Ovary (tissue), 3 donors: ENCODE results near the gene SLIT3.

Experiments
- EP300 ChIP-seq: sonication (generic); formaldehyde crosslinking; IDR thresholded peaks from one replicate; pipeline ENCODE4 v1.6.1; 2017; ENCODE audit warnings: antibody characterized with exemption
- POLR2A ChIP-seq: fragments of 450-650 bp; IDR thresholded peaks from one replicate; pipeline ENCODE4 v1.6.1; 2017; ENCODE audit warnings: antibody characterized with exemption, mild to moderate bottlenecking, moderate library complexity
- TF ChIP-seq, protein P1 (sequence below), 3 donors: fragments of 450-650 bp in 2 of 3; fragments of 200-600 bp in 1 of 3; IDR thresholded peaks; one replicate each; pipeline versions ENCODE4 v1.5.1 to v1.8.0; 2016 to 2022; ENCODE audit warnings: antibody characterized with exemption in 3 of 3, mild to moderate bottlenecking in 1 of 3
- donor health status: DM: no; HTN: no; CAD: no.

- TF ChIP-seq, protein P1, sequence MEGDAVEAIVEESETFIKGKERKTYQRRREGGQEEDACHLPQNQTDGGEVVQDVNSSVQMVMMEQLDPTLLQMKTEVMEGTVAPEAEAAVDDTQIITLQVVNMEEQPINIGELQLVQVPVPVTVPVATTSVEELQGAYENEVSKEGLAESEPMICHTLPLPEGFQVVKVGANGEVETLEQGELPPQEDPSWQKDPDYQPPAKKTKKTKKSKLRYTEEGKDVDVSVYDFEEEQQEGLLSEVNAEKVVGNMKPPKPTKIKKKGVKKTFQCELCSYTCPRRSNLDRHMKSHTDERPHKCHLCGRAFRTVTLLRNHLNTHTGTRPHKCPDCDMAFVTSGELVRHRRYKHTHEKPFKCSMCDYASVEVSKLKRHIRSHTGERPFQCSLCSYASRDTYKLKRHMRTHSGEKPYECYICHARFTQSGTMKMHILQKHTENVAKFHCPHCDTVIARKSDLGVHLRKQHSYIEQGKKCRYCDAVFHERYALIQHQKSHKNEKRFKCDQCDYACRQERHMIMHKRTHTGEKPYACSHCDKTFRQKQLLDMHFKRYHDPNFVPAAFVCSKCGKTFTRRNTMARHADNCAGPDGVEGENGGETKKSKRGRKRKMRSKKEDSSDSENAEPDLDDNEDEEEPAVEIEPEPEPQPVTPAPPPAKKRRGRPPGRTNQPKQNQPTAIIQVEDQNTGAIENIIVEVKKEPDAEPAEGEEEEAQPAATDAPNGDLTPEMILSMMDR (IDR thresholded peaks at IDR 0.05): no peak
- TF ChIP-seq POLR2A (no peak), EP300 (no peak)
Observed at GRCh38 chr5:168951769-168952168, 349.2 kb downstream of the SLIT3 start.
